ENCODE measurements around the gene PRM2.

DNA sequence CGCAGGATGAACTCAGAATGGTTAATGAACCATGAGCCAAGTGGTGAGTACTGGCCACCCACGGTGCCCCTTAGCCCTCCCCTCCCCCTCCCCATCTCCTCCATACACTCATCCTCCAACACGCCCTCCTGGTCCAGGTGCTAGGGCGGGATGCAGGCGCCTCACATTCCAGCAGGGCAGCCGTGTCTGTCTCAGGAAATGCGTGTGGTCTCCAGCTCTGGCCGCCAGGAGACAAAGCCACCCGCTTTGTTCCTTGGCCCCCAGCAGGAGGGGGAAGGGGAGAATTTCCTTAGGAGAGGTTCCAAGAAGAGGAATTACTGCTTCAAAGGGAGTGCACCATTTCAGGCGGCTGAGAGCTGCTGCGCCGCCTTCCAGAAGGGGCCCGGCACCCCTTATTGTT, 39.2 kb upstream of the PRM2 start:
- TF ChIP-seq POLR2AphosphoS5 (IDR thresholded peaks at IDR 0.05; ENCODE audit: low read depth) (no peak), GABPA (IDR thresholded peaks at IDR 0.05; ENCODE audit: low read depth) (no peak)
- TF ChIP-seq, protein P1, sequence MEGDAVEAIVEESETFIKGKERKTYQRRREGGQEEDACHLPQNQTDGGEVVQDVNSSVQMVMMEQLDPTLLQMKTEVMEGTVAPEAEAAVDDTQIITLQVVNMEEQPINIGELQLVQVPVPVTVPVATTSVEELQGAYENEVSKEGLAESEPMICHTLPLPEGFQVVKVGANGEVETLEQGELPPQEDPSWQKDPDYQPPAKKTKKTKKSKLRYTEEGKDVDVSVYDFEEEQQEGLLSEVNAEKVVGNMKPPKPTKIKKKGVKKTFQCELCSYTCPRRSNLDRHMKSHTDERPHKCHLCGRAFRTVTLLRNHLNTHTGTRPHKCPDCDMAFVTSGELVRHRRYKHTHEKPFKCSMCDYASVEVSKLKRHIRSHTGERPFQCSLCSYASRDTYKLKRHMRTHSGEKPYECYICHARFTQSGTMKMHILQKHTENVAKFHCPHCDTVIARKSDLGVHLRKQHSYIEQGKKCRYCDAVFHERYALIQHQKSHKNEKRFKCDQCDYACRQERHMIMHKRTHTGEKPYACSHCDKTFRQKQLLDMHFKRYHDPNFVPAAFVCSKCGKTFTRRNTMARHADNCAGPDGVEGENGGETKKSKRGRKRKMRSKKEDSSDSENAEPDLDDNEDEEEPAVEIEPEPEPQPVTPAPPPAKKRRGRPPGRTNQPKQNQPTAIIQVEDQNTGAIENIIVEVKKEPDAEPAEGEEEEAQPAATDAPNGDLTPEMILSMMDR (IDR thresholded peaks at IDR 0.05; ENCODE audit: insufficient read depth, low read length) = no peak
- TF ChIP-seq, protein P2, sequence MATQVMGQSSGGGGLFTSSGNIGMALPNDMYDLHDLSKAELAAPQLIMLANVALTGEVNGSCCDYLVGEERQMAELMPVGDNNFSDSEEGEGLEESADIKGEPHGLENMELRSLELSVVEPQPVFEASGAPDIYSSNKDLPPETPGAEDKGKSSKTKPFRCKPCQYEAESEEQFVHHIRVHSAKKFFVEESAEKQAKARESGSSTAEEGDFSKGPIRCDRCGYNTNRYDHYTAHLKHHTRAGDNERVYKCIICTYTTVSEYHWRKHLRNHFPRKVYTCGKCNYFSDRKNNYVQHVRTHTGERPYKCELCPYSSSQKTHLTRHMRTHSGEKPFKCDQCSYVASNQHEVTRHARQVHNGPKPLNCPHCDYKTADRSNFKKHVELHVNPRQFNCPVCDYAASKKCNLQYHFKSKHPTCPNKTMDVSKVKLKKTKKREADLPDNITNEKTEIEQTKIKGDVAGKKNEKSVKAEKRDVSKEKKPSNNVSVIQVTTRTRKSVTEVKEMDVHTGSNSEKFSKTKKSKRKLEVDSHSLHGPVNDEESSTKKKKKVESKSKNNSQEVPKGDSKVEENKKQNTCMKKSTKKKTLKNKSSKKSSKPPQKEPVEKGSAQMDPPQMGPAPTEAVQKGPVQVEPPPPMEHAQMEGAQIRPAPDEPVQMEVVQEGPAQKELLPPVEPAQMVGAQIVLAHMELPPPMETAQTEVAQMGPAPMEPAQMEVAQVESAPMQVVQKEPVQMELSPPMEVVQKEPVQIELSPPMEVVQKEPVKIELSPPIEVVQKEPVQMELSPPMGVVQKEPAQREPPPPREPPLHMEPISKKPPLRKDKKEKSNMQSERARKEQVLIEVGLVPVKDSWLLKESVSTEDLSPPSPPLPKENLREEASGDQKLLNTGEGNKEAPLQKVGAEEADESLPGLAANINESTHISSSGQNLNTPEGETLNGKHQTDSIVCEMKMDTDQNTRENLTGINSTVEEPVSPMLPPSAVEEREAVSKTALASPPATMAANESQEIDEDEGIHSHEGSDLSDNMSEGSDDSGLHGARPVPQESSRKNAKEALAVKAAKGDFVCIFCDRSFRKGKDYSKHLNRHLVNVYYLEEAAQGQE (IDR thresholded peaks at IDR 0.05; ENCODE audit: insufficient replicate concordance, low read depth) = no peak

All from HL-60 (cell line).